Measurements from ENCODE around the gene CEP70.

GRCh38 chr3:138494607-138494929 lies 99.5 kb downstream of the CEP70 start:
- TF ChIP-seq CTCF (IDR thresholded peaks at IDR 0.05), result no peak
- no peak for TF ChIP-seq POLR2A (IDR thresholded peaks at IDR 0.05)
